HG03045 (cell line): Measurements from ENCODE around the gene CENPP.
"Not testable (repeated sequence)": the region's sequence is repeated elsewhere in the genome, so short reads cannot be mapped to it uniquely, and the experiment has no call there.

Source experiments
- ATAC-seq: cut with Tn5 transposase; IDR thresholded peaks from one replicate; pipeline ENCODE4 v1.9.1; 2021; ENCODE audit warnings: mild to moderate bottlenecking, moderate library complexity; ENCODE audit not compliant: unreplicated experiment

CENPP gene

GRCh38 chr9:92573612-92574011, 247.9 kb downstream of the CENPP start:
- ATAC-seq = not testable (repeated sequence)

GRCh38 chr9:92576175-92576574, 250.4 kb downstream of the CENPP start:
- ATAC-seq = no peak

GRCh38 chr9:92589923-92590322, 264.2 kb downstream of the CENPP start:
- ATAC-seq = no peak

- no peak for ATAC-seq
Measured at GRCh38 chr9:92590377-92590776, 264.6 kb downstream of the CENPP start.

- ATAC-seq = no peak
Measured at GRCh38 chr9:92592537-92592936, 266.8 kb downstream of the CENPP start.

- no peak for ATAC-seq
Measured at GRCh38 chr9:92592946-92593861, 267.5 kb downstream of the CENPP start.

GRCh38 chr9:92595075-92595474, 269.3 kb downstream of the CENPP start:
- ATAC-seq = not testable (repeated sequence)

- no peak for ATAC-seq
Measured at GRCh38 chr9:92595930-92596329, 270.2 kb downstream of the CENPP start.

GRCh38 chr9:92598382-92598781, 272.6 kb downstream of the CENPP start:
- ATAC-seq = no peak

- ATAC-seq = no peak
Measured at GRCh38 chr9:92599938-92600461, 274.2 kb downstream of the CENPP start.

- no peak for ATAC-seq
Measured at GRCh38 chr9:92600462-92601261, 274.9 kb downstream of the CENPP start.

- ATAC-seq = no peak
Measured at GRCh38 chr9:92601451-92601850, 275.7 kb downstream of the CENPP start.

- no peak for ATAC-seq
Measured at GRCh38 chr9:92602413-92602812, 276.7 kb downstream of the CENPP start.

GRCh38 chr9:92603100-92603499, 277.3 kb downstream of the CENPP start:
- ATAC-seq = no peak

GRCh38 chr9:92603990-92604389, 278.2 kb downstream of the CENPP start:
- ATAC-seq = no peak

- no peak for ATAC-seq
Measured at GRCh38 chr9:92605224-92605623, 279.5 kb downstream of the CENPP start.

GRCh38 chr9:92607088-92607487, 281.3 kb downstream of the CENPP start:
- no peak for ATAC-seq

- no peak for ATAC-seq
Measured at GRCh38 chr9:92607773-92608172, 282.0 kb downstream of the CENPP start.

- no peak for ATAC-seq
Measured at GRCh38 chr9:92608241-92608908, 282.6 kb downstream of the CENPP start.

- ATAC-seq = no peak
Measured at GRCh38 chr9:92608909-92609445, 283.2 kb downstream of the CENPP start.
